Fibroblast of pulmonary artery (primary cell): ENCODE measurements around the gene MED23.

Experiments used
- DNase-seq: peaks from one replicate; pipeline ENCODE4 v3.0.0-alpha.2; 2010; ENCODE audit warnings: low read depth
- H3K4me3 ChIP-seq: replicated peaks from 2 replicates; pipeline ENCODE4 v1.5.1; 2011; ENCODE audit warnings: low read depth, mild to moderate bottlenecking, control low read depth, low read length, moderate library complexity
- CTCF ChIP-seq: IDR thresholded peaks from 2 replicates; pipeline ENCODE4 v1.5.1; 2011; ENCODE audit warnings: mild to moderate bottlenecking, control low read depth, low read length, inconsistent platforms; ENCODE audit errors: missing control alignments

The MED23 gene

GRCh38 chr6:131641554-131641953, 13.5 kb upstream of the MED23 start:
- H3K4me3 ChIP-seq, result no peak overlapping the region
- no peak for TF ChIP-seq CTCF
- DNase-seq, result no peak

GRCh38 chr6:131640576-131640975, 12.5 kb upstream of the MED23 start:
- no peak overlapping the region for H3K4me3 ChIP-seq
- DNase-seq, result no peak
- no peak for TF ChIP-seq CTCF

- no peak overlapping the region for H3K4me3 ChIP-seq
- no peak for DNase-seq
- TF ChIP-seq CTCF, result no peak
Measured at GRCh38 chr6:131640100-131640499, 12.1 kb upstream of the MED23 start.

GRCh38 chr6:131638013-131638412, 10.0 kb upstream of the MED23 start:
- DNase-seq, result no peak
- TF ChIP-seq CTCF, result no peak

GRCh38 chr6:131636880-131637792, 9.1 kb upstream of the MED23 start, which contains the start of gene ENPP3:
ENPP3 (plus strand) TSS chr6:131637302; CDS start chr6:131637385, 83 bp downstream.
- peak; percentile 29 for DNase-seq
- H3K4me3 ChIP-seq, result no peak within 1 kb of the TSS
- no peak for TF ChIP-seq CTCF

More at GRCh38 chr6:131638013-131638412, 10.0 kb upstream of the MED23 start:
- no peak overlapping the region for H3K4me3 ChIP-seq

GRCh38 chr6:131635384-131636340, 7.6 kb upstream of the MED23 start:
- TF ChIP-seq CTCF, result no peak
- H3K4me3 ChIP-seq, result no peak overlapping the region
- DNase-seq, result no peak
